Ammon's horn (tissue), 1 donor: ENCODE data around the gene C22orf31.

Experiments used
- DNase-seq: peaks from one replicate; pipeline ENCODE4 v3.0.0-alpha.2; 2016; ENCODE audit warnings: low spot score

C22orf31 gene

DNA sequence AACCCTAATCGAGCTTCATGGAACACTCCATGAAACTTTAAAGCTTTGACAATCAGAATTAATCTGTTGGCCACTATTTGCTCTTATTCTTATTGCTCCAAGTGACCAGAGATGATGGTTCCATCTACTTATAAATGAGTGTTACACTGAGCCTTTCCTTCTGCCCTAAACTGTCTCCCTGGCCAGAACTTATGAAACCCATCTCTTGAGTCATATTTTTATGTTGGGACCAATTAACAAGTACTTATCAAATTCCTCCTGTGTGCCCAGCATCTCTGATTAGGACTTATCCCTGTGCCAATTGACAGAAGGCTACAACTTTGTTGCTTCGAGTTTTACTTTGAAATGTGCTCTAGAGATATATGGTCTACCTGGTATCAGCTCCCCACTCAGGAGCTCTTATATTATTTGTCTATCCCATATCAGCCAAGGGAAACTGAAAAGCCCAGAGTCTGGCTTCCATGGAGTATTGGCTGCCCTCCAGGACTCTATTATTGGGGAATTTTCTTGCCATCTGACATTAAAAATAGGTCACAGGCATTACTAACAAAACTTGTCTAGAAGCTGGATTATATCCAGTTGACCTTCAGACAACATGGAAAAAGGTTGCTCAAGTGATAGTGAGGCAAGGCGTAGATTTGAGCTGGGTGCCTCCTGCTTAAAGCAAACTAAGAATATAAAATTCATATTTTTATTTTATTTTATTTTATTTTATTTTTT, 20.0 kb upstream of the C22orf31 start:
- no peak for DNase-seq

DNA sequence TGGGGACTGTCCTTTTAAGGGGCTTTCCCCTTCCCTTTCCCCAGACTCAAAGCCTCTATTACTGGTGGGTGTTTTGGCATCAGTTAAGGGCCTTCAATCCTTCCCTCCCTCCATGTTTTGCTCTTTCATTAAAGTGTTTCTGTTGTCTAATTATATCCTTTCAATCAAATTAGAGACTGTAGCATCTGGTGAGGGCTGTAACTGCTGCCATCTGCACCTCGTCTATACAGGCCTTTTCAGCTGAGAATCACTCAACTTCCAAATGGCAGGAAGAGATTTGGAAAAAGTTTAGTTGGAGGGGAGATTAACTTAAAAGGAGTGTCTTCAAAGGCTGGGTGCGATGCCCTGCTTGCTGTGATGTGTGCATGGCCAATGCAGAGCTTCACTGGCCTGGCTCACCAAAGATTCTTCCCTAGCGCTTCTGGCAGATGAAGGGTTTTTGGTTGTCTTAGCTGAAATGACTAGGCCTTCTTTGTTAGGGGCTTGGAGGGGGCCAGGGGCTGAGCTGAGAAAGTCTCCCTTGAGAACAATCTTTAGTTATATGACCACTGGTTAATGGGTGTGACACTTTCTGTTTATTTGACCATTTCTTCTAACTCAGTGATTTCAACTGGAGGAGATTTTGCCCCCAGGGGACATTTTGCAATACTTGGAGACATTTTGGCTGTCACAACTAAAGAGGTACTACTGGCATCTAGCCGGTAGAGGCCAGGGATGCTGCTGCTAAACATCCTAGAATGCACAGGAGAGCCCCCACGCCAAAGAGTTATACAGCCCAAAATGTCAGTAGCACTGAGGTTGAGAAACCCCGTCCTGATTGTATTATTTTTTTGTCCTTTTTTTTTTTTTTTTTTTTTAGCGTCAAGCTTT, 18.7 kb upstream of the C22orf31 start:
- no peak for DNase-seq

DNA sequence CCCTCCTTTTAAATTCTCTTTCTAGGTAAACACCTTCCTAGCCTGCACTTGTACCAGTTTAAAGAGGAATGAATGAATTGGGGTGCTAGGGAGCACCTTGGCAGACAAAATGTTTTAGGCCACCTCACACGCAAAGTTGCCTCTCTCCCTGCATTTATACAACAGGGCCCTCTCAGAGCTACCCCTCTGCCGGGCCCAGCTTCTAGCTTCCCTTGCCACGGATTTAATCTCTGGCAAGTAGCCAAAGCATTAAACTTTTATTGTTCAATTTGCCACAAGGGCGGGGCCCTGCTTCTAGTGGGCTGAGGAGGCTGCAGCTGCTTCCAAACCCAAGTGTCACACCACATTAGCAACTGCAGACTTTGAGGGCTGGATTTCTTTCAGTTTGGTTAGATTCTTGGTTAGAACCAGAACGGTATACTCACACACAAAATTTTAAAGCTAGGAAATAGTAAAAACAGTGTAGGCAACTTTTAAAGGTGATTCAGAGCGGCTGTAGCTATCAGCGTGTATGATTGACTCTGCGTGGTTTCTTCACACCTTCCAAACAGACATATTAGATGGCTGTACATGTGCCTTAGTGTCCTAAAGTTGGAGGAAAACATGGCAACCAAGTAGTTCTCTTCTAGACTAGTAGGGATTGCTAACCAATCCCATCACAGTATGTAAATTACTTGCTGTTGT, 17.7 kb upstream of the C22orf31 start:
- no peak for DNase-seq

GRCh38 chr22:29078869-29079207, 17.2 kb upstream of the C22orf31 start:
- no peak for DNase-seq

- no peak for DNase-seq
Observed at GRCh38 chr22:29078036-29078868, 16.6 kb upstream of the C22orf31 start.

DNA sequence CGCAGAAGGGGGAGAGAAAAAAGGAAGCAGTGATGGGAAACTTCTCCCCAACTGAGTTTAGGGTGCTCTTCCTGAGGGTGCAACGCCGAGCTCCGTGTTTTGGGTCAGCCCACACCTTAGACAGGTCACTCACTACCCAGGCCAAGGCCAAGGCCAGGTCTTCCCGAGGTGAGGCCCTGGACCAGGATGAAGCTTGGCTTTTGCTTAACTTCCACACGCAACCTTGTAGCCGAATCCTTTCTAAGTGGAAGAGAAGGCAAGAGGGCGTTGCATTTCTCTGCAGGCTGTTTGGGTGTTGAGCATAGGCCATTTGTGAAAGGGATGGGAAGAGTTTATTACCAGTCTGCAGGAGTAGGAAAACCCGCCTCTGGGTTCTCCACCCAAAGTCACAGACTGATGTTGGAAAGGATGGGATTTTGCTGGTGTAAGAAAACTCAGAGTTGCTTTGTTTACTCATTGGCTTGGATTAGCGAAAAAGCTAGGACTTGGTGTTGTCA, 12.7 kb upstream of the C22orf31 start:
- no peak for DNase-seq

- DNase-seq: peak; percentile 30
Observed at GRCh38 chr22:29073618-29074275, 12.1 kb upstream of the C22orf31 start.

DNA sequence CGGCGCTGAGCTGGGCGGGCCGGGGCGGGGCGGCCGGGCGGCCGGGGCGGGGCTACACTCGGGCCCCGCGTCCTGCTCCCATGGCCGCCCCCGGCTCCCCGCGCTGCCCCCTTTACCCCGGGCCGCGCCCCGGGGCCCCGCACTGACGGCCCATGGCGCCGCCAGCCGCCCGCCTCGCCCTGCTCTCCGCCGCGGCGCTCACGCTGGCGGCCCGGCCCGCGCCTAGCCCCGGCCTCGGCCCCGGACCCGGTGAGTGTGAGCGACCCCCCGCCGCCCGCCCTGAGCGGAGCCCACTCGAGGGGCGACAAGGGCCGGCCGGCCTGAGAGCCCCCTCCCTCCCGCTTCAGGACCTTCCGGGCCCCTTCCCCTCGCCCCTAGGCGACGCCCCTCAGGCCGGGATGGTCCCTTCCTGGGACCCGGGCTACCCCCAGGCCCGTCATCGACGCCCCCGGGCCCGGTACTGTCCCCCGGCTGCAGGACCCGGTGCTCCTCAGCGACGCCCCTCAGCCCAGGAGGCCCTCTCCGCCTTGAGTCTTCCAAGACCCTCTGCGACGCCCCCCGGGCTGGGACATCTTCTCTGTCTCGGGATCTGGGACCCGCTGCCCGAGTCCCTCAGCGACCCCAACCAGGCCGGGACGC, 11.5 kb upstream of the C22orf31 start, which contains the start of gene KREMEN1:
KREMEN1 (plus strand) TSS at position 57 of the 639 bp plus-strand sequence; CDS start at position 153, 96 bp downstream.
- DNase-seq: no peak

DNA sequence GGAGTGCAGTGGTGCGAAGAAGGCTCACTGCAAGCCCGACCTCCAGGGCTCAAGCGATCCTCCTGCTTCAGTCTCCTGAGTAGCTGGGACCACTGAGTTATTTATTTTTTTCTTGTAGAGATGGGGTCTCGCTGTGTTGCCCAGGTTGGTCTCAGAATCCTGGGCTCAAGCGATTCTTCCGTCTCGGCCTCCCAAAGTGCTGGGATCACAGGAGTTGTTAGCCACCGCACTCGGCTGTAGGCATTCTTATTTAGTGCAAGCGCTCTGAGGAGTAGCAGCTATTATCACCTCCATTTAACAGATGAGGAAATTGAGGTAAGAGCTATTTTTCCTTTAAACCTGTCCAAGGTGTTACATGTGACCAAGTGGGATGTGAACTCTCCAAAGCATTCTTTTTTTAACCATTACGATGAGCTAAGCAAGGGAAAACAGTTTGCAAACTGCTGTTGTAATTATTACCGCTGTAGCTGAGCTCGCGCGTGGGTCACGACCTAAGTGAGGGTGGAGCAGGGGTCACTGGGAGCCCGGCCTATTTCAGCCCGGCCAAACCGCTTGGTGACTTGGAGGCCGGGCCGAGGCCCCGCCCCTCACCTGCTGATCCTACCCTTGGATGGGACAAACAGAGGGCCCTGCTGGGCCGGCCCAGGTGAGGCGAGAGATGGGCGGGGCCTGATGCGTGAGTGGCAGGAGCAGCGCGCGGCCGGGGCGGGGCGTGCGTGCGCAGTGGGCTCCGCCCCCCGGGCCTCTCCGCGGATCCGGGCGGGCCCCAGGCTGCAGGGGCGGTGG, 10.8 kb upstream of the C22orf31 start:
- DNase-seq: peak; percentile 88

DNA sequence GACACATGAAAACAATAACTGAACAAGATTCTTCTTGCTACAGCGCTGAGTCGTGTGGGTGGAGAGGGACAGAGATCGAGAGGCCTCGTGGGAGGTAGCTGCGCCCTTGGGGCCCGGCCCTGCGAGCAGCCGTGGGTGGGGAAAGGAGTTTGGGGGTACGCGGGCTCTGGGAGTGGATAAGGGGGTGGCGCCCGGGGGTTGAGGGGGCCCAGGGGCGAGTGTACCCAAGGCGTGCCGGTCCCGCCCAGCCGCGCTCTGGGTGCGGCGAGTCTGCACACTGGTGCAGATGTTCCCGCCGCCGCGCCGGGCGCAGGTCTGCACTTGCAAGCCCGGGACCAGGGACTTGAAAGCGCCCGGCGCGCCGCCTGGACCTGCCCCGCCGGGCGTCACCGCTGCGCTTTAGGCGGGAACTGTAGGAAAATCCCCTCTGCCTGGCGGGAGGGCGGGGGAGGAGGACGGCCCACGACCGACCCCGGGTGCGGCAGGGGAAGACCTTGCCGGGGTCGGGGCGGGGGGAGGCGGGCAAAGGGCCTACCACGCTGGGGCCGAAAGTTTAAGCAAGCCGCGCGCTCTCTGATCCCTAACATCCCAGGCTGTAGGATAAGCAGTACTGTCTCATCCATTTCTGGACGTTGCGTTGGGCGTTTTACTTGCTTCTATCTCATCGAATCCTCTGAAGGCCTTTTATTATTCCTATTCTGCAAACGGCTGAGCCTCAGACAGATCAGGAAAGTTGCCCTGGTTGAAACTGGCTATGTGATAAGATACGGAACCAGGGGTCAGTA, 9.8 kb upstream of the C22orf31 start:
- no peak for DNase-seq

GRCh38 chr22:29070490-29070889, 8.9 kb upstream of the C22orf31 start:
- DNase-seq: no peak

GRCh38 chr22:29069463-29069862, 7.8 kb upstream of the C22orf31 start:
- no peak for DNase-seq

GRCh38 chr22:29065468-29066190, 4.0 kb upstream of the C22orf31 start:
- DNase-seq: no peak

GRCh38 chr22:29062286-29062821, 723 bp upstream of the C22orf31 start:
- no peak for DNase-seq

GRCh38 chr22:29060931-29061330, 700 bp downstream of the C22orf31 start:
- DNase-seq: no peak

DNA sequence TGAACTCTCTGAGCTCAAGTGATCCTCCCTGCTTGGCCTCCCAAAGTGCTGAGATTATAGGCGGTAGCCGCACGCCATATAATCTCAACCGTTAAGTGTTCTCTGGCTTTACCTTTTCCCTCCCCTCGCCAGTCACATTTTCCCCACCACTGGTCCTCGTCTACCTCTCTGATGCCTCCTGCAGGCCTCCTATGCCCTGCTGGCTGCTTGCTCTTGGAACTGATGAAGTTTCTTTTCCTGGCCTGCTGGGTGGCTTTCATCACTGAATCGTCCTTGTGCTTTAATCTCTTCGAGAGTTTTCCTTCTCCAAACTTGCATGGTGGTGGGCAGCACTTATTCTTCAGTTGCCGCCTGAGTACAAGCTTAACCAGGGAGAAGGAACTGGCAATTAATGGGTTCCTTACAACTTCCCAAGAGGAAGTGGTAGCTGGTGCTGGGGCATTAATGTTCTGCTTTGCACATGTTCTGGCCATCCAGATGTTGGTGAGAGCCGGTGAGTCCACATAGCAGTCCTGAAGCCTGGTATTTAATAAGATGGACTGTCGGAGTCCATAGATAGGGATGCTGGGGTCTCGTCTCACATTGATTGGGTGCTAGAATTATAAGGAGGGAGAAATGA, 1.3 kb downstream of the C22orf31 start:
- no peak for DNase-seq

GRCh38 chr22:29056472-29056871, 5.2 kb downstream of the C22orf31 start:
- no peak for DNase-seq
